Tibial nerve (tissue), 4 donors: ENCODE measurements around the gene PM20D1. TPM values are rescaled to one million over a fixed set of nuclear protein-coding genes. Genes with fewer than 3 reads are reported as not detected.
"Not testable (repeated sequence)": the region's sequence is repeated elsewhere in the genome, so short reads cannot be mapped to it uniquely, and the experiment has no call there.

ENCODE experiments used
- DNase-seq, 2 donors: peaks; one replicate each; pipeline ENCODE4 v3.0.0-alpha.2; 2019; ENCODE audit warnings: low spot score in 2 of 2
- H3K27ac ChIP-seq, 4 donors: fragments of 200-600 bp; sonication (generic) in 3 of 4; one replicate each; pipeline ENCODE4 v1.5.1; 2017 to 2019; ENCODE audit warnings: mild to moderate bottlenecking in 1 of 4
- H3K27me3 ChIP-seq, 2 donors: fragments of 200-600 bp; sonication (generic) in 1 of 2; one replicate each; pipeline versions ENCODE4 v1.5.1 to v1.6.0; 2017 to 2019
- H3K36me3 ChIP-seq, 3 donors: fragments of 200-600 bp; sonication (generic); one replicate each; pipeline ENCODE4 v1.5.1; 2018 to 2019
- H3K4me1 ChIP-seq, 4 donors: fragments of 200-600 bp; sonication (generic) in 3 of 4; one replicate each; pipeline ENCODE4 v1.5.1; 2017 to 2019
- H3K4me3 ChIP-seq, 4 donors: fragments of 200-600 bp; sonication (generic) in 3 of 4; one replicate each; pipeline ENCODE4 v1.5.1; 2017 to 2019; ENCODE audit warnings: mild to moderate bottlenecking in 1 of 4, moderate library complexity in 1 of 4
- H3K9me3 ChIP-seq, 4 donors: fragments of 200-600 bp; sonication (generic) in 3 of 4; one replicate each; pipeline ENCODE4 v1.5.1; 2017 to 2019
- EP300 ChIP-seq, 2 donors: sonication (generic); formaldehyde crosslinking; IDR thresholded peaks; one replicate each; pipeline ENCODE4 v1.6.1; 2017; ENCODE audit warnings: antibody characterized with exemption in 2 of 2, mild to moderate bottlenecking in 1 of 2
- POLR2A ChIP-seq, 2 donors: fragments of 450-650 bp; IDR thresholded peaks; one replicate each; pipeline ENCODE4 v1.6.1; 2017; ENCODE audit warnings: antibody characterized with exemption in 2 of 2, mild to moderate bottlenecking in 2 of 2, moderate library complexity in 2 of 2
- WGBS, 2 donors: methylation state at CpG; one replicate each; pipeline ENCODE4 v1.1.5; 2018; 5-methylcytosine and 5-hydroxymethylcytosine counted together
- total RNA-seq, 4 donors: library from RNA; depleted of rRNA; stranded (reverse); fragments of >200 nt; gene quantifications; one replicate each; pipeline ENCODE4 v1.1.0, GENCODE V29; 2016
- TF ChIP-seq, protein P1 (sequence below), 5 experiments: fragments of 200-600 bp in 3 of 5; fragments of 450-650 bp in 2 of 5; sonication (generic) in 3 of 5; IDR thresholded peaks; one replicate each; pipeline ENCODE4 v1.5.1; 2016 to 2019; ENCODE audit warnings: antibody characterized with exemption in 5 of 5, mild to moderate bottlenecking in 3 of 5, moderate library complexity in 2 of 5

Gene PM20D1
- total RNA-seq, 4 donors from 2014 or later, result 0.87 to 6.7 (median 0.98) TPM; not detected in 1

- H3K4me3 ChIP-seq, result no peak overlapping the region
- DNase-seq, result no peak
Observed at GRCh38 chr1:205883792-205884191, 33.9 kb upstream of the PM20D1 start.

GRCh38 chr1:205880923-205881322 is 31.0 kb upstream of the PM20D1 start:
- Histone ChIP-seq H3K4me1 (no peaks in the 10 kb centered on the region), H3K9me3 (peaks cover 0 to 38% (median 5%) of the 10 kb centered on the region in 4 donors), H3K36me3 (peaks cover 0 to 7% (median 0%) of the 10 kb centered on the region in 3 donors), H3K4me3 (no peak overlapping the region), H3K27ac (no peak overlapping the region), H3K27me3 (no peaks in the 10 kb centered on the region)
- no peak for TF ChIP-seq POLR2A (IDR thresholded peaks at IDR 0.05)
- TF ChIP-seq EP300 (IDR thresholded peaks at IDR 0.05), result no peak
- TF ChIP-seq, protein P1, sequence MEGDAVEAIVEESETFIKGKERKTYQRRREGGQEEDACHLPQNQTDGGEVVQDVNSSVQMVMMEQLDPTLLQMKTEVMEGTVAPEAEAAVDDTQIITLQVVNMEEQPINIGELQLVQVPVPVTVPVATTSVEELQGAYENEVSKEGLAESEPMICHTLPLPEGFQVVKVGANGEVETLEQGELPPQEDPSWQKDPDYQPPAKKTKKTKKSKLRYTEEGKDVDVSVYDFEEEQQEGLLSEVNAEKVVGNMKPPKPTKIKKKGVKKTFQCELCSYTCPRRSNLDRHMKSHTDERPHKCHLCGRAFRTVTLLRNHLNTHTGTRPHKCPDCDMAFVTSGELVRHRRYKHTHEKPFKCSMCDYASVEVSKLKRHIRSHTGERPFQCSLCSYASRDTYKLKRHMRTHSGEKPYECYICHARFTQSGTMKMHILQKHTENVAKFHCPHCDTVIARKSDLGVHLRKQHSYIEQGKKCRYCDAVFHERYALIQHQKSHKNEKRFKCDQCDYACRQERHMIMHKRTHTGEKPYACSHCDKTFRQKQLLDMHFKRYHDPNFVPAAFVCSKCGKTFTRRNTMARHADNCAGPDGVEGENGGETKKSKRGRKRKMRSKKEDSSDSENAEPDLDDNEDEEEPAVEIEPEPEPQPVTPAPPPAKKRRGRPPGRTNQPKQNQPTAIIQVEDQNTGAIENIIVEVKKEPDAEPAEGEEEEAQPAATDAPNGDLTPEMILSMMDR (IDR thresholded peaks at IDR 0.05), result no peak
- DNase-seq, result no peak

More at GRCh38 chr1:205883792-205884191, 33.9 kb upstream of the PM20D1 start:
- H3K36me3 ChIP-seq, result peaks cover 0 to 7% (median 0%) of the 10 kb centered on the region in 3 donors
- H3K27me3 ChIP-seq, result no peaks in the 10 kb centered on the region
- H3K27ac ChIP-seq, result no peak overlapping the region
- no peaks in the 10 kb centered on the region for H3K4me1 ChIP-seq
- H3K9me3 ChIP-seq, result peaks cover 0 to 20% (median 3%) of the 10 kb centered on the region in 4 donors
- no peak for TF ChIP-seq EP300 (IDR thresholded peaks at IDR 0.05)

- no peak for DNase-seq
- Histone ChIP-seq H3K27me3 (no peaks in the 10 kb centered on the region), H3K27ac (no peak overlapping the region), H3K9me3 (peaks cover 0 to 38% (median 5%) of the 10 kb centered on the region in 4 donors), H3K36me3 (peaks cover 0 to 7% (median 0%) of the 10 kb centered on the region in 3 donors), H3K4me3 (no peak overlapping the region), H3K4me1 (no peaks in the 10 kb centered on the region)
- 80 to 100% methylated on average over 1 of the region's 1 CpG for WGBS, 2 donors
- TF ChIP-seq EP300 (IDR thresholded peaks at IDR 0.05) (no peak), POLR2A (IDR thresholded peaks at IDR 0.05) (no peak)
- TF ChIP-seq, protein P1 (IDR thresholded peaks at IDR 0.05), result no peak
Observed at GRCh38 chr1:205879974-205880373, 30.0 kb upstream of the PM20D1 start.

DNA sequence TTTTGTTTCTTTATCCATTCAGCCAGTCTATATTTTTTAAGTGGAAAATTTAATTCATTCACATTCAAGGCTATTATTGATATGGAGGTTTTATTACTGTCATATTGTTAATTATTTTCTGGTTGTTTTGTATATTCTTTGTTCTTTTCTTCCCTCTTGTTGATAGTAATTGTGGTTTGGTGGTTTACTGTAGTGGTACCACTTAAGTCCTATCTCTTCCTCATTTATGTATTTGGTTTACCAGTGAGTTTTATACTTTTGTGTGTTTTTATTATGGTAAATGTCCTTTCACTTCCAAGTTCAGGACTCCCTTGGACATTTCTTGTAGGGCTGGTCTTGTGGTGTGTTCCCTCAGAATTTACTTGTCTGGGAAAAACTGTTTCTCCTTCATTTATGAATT is 28.1 kb upstream of the PM20D1 start:
- no peak for DNase-seq
- H3K4me3 ChIP-seq, result no peak overlapping the region
- no peak for TF ChIP-seq POLR2A (IDR thresholded peaks at IDR 0.05)
- TF ChIP-seq, protein P1 (IDR thresholded peaks at IDR 0.05), result no peak
- no peak for TF ChIP-seq EP300 (IDR thresholded peaks at IDR 0.05)

GRCh38 chr1:205873148-205873547 is 23.2 kb upstream of the PM20D1 start:
- peaks cover 0 to 23% (median 0%) of the 10 kb centered on the region in 4 donors for H3K9me3 ChIP-seq
- H3K27ac ChIP-seq, H3K36me3 ChIP-seq, H3K4me3 ChIP-seq, DNase-seq, H3K4me1 ChIP-seq, H3K27me3 ChIP-seq: not testable (repeated sequence)

More for the DNA sequence above, 28.1 kb upstream of the PM20D1 start:
- no peaks in the 10 kb centered on the region for H3K4me1 ChIP-seq
- no peaks in the 10 kb centered on the region for H3K27me3 ChIP-seq
- peaks cover 0 to 41% (median 5%) of the 10 kb centered on the region in 4 donors for H3K9me3 ChIP-seq
- no peak overlapping the region for H3K27ac ChIP-seq
- peaks cover 0 to 7% (median 0%) of the 10 kb centered on the region in 3 donors for H3K36me3 ChIP-seq

- TF ChIP-seq EP300 (IDR thresholded peaks at IDR 0.05), result no peak
- TF ChIP-seq, protein P1 (IDR thresholded peaks at IDR 0.05), result no peak
- no peak for TF ChIP-seq POLR2A (IDR thresholded peaks at IDR 0.05)
Observed at GRCh38 chr1:205870236-205870635, 20.3 kb upstream of the PM20D1 start.

More at GRCh38 chr1:205870236-205870635, 20.3 kb upstream of the PM20D1 start:
- Histone ChIP-seq H3K27me3 (no peaks in the 10 kb centered on the region), H3K36me3 (no peaks in the 10 kb centered on the region), H3K4me3 (no peak overlapping the region), H3K9me3 (peaks cover 0 to 12% (median 0%) of the 10 kb centered on the region in 4 donors), H3K27ac (no peak overlapping the region), H3K4me1 (no peaks in the 10 kb centered on the region)
- WGBS, 2 donors, result 87 to 93% methylated on average over 2 of the region's 2 CpGs
- DNase-seq, result no peak
